Right forelimb (tissue), 1 donor: ENCODE measurements around the gene PCDHA12.
"Not testable (repeated sequence)": the region's sequence is repeated elsewhere in the genome, so short reads cannot be mapped to it uniquely, and the experiment has no call there.

ENCODE experiments used
- DNase-seq: peaks from one replicate; pipeline ENCODE4 v3.0.0-alpha.2; 2018

The PCDHA12 gene

GRCh38 chr5:140875085-140876065 lies at the start of gene PCDHA12:
PCDHA12 (plus strand) TSS chr5:140875308; CDS start chr5:140875473, 165 bp downstream.
- no peak for DNase-seq

DNA sequence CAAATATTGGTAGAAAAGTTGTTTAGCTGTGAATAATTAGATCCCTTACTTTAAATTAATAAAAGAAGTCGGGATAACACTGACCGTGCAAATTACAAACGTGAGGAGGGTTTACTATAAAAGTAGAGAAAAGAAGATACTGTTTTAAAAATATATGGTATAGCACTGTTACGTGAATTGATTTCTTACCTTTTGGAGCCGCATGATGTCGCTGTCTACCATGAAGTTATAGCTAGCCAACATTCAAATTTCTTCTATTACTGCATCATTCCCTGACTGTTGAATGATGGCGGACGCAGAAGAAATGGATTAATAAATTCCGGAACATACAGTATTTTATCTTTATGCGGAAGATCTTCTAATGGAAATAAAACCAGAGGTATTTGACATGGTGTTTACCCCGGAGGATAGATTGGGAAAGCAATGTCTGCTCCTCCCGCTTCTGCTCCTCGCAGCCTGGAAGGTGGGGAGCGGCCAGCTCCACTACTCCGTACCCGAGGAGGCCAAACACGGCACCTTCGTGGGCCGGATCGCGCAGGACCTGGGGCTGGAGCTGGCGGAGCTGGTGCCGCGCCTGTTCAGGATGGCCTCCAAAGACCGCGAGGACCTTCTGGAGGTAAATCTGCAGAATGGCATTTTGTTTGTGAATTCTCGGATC lies 47.3 kb upstream of the PCDHA12 start, which contains the start of gene PCDHA6:
Gene PCDHA6 (plus strand): TSS at position 257 of the 658 bp plus-strand sequence. CDS start 132 bp downstream, at position 389.
- no peak for DNase-seq

DNA sequence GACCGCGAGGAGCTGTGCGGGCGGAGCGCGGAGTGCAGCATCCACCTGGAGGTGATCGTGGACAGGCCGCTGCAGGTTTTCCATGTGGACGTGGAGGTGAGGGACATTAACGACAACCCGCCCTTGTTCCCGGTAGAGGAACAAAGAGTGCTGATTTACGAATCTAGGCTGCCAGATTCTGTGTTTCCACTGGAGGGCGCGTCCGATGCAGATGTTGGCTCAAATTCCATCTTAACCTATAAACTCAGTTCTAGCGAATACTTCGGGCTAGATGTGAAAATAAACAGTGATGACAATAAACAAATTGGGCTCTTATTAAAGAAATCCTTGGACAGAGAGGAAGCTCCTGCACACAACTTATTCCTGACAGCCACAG lies 46.8 kb upstream of the PCDHA12 start:
- no peak for DNase-seq

DNA sequence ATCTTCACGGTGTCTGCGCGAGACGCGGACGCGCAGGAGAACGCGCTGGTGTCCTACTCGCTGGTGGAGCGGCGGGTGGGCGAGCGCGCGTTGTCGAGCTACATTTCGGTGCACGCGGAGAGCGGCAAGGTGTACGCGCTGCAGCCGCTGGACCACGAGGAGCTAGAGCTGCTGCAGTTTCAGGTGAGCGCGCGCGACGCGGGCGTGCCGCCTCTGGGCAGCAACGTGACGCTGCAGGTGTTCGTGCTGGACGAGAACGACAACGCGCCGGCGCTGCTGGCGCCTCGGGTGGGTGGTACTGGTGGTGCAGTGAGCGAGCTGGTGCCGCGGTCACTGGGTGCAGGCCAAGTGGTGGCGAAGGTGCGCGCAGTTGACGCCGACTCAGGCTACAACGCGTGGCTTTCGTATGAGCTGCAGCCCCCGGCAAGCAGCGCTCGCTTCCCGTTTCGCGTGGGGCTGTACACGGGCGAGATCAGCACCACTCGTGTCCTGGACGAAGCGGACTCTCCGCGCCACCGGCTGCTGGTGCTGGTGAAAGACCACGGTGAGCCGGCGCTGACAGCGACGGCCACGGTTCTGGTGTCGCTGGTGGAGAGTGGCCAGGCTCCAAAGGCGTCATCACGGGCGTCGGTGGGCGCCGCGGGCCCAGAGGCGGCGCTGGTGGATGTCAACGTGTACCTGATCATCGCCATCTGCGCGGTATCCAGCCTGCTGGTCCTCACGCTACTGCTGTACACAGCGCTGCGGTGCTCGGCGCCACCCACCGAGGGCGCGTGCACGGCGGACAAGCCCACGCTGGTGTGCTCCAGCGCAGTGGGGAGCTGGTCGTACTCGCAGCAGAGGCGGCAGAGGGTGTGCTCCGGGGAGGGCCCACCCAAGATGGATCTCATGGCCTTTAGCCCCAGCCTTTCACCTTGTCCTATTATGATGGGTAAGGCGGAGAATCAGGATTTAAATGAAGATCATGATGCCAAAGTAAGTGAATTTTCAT lies 45.3 kb upstream of the PCDHA12 start:
- not testable (repeated sequence) for DNase-seq

GRCh38 chr5:140833993-140834392 lies 41.1 kb upstream of the PCDHA12 start, which contains the start of gene PCDHA7:
PCDHA7 (plus strand) TSS chr5:140834269; CDS start chr5:140834384, 115 bp downstream.
- no peak for DNase-seq

- not testable (repeated sequence) for DNase-seq
These were observed 40.6 kb upstream of the PCDHA12 start for GRCh38 chr5:140834439-140835008.

DNA sequence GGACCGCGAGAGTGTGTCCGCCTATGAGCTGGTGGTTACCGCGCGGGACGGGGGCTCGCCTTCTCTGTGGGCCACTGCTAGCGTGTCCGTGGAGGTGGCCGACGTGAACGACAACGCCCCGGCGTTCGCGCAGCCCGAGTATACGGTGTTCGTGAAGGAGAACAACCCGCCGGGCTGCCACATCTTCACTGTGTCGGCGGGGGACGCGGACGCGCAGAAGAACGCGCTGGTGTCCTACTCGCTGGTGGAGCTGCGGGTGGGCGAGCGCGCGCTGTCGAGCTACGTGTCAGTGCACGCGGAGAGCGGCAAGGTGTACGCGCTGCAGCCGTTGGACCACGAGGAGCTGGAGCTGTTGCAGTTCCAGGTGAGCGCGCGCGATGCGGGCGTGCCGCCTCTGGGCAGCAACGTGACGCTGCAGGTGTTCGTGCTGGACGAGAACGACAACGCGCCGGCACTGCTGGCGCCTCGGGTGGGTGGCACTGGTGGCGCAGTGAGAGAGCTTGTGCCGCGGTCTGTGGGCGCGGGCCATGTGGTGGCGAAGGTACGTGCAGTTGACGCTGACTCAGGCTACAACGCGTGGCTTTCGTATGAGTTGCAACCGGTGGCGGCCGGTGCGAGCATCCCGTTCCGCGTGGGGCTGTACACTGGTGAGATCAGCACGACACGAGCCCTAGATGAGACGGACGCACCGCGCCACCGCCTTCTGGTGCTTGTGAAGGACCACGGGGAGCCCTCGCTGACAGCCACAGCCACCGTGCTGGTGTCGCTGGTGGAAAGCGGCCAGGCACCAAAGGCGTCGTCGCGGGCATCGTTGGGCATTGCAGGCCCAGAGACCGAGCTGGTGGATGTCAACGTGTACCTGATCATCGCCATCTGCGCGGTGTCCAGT lies 39.2 kb upstream of the PCDHA12 start:
- DNase-seq = no peak

DNA sequence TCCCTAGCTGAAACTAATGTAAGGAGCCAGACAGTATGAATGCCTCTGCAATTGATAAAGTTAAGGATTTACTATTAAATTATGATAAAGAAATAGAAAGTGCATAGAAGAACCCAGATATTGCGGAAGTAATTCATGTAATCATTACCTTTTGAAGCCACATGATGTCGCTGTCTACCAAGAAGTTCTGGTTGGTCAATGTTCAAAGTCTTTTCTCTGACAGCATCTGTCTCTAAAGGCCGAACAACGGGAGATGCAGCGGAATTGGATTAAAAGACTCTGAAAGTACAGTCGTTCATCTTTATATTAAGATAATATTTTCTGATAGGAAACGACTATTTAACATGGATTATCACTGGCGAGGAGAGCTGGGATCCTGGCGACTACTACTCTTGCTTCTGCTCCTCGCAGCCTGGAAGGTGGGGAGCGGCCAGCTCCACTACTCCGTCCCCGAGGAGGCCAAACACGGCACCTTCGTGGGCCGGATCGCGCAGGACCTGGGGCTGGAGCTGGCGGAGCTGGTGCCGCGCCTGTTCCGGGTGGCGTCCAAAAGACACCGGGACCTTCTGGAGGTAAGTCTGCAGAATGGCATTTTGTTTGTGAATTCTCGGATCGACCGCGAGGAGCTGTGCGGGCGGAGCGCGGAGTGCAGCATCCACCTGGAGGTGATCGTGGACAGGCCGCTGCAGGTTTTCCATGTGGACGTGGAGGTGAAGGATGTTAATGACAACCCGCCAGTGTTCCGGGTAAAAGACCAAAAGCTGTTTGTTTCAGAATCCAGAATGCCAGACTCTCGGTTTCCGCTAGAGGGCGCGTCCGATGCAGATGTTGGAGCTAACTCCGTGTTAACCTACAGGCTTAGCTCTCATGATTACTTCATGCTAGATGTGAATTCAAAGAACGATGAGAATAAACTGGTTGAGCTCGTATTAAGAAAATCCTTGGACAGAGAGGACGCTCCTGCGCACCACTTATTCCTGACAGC lies 33.8 kb upstream of the PCDHA12 start, which contains the start of gene PCDHA8:
Gene PCDHA8 (plus strand): TSS at position 210 of the 985 bp plus-strand sequence. CDS start 135 bp downstream, at position 345.
- no peak for DNase-seq

- no peak for DNase-seq
These were observed 32.0 kb upstream of the PCDHA12 start for GRCh38 chr5:140842798-140843733.

- DNase-seq = not testable (repeated sequence)
These were observed 26.7 kb upstream of the PCDHA12 start, which contains the start of gene PCDHA9 for GRCh38 chr5:140848139-140849102. PCDHA9 (plus strand) TSS chr5:140848382; CDS start chr5:140848496, 114 bp downstream.

GRCh38 chr5:140849831-140850634 lies 25.1 kb upstream of the PCDHA12 start:
- not testable (repeated sequence) for DNase-seq

- DNase-seq = no peak
These were observed 19.1 kb upstream of the PCDHA12 start, which contains the start of gene PCDHA10 for GRCh38 chr5:140855772-140856674. PCDHA10 (plus strand) TSS chr5:140855897; CDS start chr5:140856049, 152 bp downstream.

DNA sequence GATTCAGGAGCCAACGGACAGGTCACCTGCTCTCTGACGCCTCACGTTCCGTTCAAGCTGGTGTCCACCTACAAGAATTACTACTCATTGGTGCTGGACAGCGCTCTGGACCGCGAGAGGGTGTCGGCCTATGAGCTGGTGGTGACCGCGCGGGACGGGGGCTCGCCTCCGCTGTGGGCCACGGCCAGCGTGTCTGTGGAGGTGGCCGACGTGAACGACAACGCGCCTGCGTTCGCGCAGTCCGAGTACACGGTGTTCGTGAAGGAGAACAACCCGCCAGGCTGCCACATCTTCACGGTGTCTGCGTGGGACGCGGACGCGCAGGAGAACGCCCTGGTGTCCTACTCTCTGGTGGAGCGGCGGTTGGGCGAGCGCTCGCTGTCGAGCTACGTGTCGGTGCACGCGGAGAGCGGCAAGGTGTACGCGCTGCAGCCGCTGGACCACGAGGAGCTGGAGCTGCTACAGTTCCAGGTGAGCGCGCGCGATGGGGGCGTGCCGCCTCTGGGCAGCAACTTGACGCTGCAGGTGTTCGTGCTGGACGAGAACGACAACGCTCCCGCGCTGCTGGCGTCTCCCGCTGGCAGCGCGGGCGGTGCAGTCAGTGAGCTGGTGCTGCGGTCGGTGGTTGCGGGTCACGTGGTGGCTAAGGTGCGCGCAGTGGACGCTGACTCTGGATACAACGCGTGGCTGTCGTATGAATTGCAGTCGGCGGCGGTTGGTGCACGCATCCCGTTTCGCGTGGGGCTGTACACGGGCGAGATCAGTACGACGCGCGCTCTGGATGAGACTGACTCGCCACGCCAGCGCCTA lies 17.7 kb upstream of the PCDHA12 start:
- DNase-seq = no peak

DNA sequence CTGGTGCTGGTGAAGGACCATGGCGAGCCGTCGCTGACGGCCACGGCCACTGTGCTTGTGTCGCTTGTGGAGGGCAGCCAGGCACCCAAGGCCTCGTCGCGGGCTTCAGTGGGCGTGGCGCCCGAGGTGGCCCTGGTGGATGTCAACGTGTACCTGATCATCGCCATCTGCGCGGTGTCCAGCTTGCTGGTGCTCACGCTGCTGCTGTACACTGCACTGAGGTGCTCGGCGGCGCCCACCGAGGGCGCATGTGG lies 17.2 kb upstream of the PCDHA12 start:
- DNase-seq = no peak
